Fibroblast of the aortic adventitia (primary cell): Measurements from ENCODE around the gene EXOSC1. TPM values are rescaled to one million over a fixed set of nuclear protein-coding genes. Genes with fewer than 3 reads are reported as not detected.
"Not testable (repeated sequence)": the region's sequence is repeated elsewhere in the genome, so short reads cannot be mapped to it uniquely, and the experiment has no call there.

Experiments used
- DNase-seq: peaks from one replicate; pipeline ENCODE4 v3.0.0-alpha.2; 2010; ENCODE audit warnings: low read depth
- H3K4me3 ChIP-seq: 2 replicates; pipeline ENCODE4 v1.5.1; 2011; ENCODE audit warnings: low read depth, mild to moderate bottlenecking, control low read depth, low read length, moderate library complexity
- total RNA-seq: library from RNA; depleted of rRNA; stranded (reverse); fragments of >200 nt; gene quantifications from 2 replicates; pipeline ENCODE4 v1.2.3, GENCODE V29; 2012; ENCODE audit warnings: low replicate concordance
- TF ChIP-seq, protein P1 (sequence below): IDR thresholded peaks from 2 replicates; pipeline ENCODE4 v1.5.1; 2011; ENCODE audit warnings: mild to moderate bottlenecking, low read length, control low read depth, inconsistent platforms; ENCODE audit not compliant: insufficient read depth

The EXOSC1 gene
- total RNA-seq, 1 donor, result 50.3 TPM

GRCh38 chr10:97427571-97428179, 18.1 kb downstream of the EXOSC1 start:
- peak overlapping the region; percentile 96 for H3K4me3 ChIP-seq
- peak; percentile 31 for DNase-seq
- TF ChIP-seq, protein P1, sequence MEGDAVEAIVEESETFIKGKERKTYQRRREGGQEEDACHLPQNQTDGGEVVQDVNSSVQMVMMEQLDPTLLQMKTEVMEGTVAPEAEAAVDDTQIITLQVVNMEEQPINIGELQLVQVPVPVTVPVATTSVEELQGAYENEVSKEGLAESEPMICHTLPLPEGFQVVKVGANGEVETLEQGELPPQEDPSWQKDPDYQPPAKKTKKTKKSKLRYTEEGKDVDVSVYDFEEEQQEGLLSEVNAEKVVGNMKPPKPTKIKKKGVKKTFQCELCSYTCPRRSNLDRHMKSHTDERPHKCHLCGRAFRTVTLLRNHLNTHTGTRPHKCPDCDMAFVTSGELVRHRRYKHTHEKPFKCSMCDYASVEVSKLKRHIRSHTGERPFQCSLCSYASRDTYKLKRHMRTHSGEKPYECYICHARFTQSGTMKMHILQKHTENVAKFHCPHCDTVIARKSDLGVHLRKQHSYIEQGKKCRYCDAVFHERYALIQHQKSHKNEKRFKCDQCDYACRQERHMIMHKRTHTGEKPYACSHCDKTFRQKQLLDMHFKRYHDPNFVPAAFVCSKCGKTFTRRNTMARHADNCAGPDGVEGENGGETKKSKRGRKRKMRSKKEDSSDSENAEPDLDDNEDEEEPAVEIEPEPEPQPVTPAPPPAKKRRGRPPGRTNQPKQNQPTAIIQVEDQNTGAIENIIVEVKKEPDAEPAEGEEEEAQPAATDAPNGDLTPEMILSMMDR, result no peak

GRCh38 chr10:97426776-97427570, 18.8 kb downstream of the EXOSC1 start:
- peak overlapping the region; percentile 96 for H3K4me3 ChIP-seq
- peak; percentile 11 for DNase-seq
- TF ChIP-seq, protein P1, result no peak

DNA sequence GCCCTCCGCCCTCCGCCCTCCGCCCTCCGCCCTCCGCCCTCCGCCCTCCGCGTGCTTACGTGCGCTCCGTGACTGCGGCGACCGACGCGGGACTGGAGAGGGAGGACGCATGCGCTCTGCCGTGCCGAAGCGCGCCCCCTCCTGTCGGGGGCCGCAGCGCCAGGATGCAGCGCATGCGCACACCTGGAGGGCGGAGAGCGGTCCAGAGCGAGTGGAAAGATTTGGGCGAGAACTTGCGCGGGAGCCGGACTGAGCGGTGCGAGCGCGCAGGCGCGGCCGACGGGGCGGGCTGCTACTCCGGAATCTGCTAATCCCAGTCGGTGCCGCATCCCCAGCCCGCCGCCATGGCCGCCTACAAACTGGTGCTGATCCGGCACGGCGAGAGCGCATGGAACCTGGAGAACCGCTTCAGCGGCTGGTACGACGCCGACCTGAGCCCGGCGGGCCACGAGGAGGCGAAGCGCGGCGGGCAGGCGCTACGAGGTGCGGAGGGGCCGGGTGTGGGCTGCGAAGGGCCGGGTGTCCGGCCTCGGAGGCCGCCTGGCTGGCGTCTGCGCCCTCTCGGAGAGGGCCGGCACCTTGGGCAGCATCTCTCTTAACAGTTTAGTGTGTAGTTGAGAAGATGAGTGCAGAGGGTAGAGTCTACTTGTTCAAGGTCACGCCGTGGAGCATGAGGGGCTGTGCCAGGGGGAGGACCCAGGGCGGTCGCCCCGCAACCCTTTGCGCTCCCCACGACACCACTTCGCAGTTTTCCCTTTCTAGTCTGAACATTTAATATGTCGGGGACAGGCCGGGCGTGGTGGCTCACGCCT, 19.6 kb downstream of the EXOSC1 start, which contains the start of gene PGAM1:
Gene PGAM1, plus strand, starts transcription at position 228 of the 812 bp plus-strand sequence. Its CDS starts 117 bp downstream, at position 345.
- TF ChIP-seq, protein P1, result peak; percentile 74
- peak within 1 kb of the TSS; percentile 96 for H3K4me3 ChIP-seq
- peak; percentile 96 for DNase-seq

DNA sequence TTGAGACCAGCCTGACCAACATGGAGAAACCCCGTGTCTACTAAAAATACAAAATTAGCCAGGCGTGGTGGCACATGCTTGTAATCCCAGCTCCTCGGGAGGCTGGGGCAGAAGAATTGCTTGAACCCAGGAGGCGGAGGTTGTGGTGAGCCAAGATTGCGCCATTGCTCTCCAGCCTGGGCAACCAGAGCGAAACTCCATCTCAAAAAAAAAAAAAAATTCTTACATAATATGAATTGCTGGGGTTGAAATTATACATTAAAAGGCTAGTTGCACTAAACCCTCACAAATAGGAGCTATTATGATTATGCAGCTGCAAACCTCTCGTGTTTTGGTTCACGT, 22.1 kb downstream of the EXOSC1 start:
- not testable (repeated sequence) for DNase-seq, H3K4me3 ChIP-seq

DNA sequence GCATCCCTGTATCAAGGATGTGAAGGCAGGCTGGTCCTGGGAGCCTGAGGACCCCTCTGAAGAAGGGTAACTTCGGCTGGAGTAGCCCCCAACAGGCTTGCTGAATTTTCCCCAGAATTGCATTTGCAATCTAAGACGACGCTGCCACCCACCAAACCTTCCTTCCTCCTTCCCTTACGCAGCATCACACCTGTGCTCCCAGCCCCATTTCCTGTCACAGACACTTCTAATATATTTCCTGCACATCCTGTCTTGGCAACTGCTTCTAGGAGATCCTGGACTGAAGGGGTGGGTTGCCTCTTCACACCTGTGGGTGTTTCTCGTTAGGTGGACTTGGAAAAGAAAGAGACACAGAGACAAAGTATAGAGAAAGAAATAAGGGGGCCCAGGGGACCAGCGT, 29.2 kb downstream of the EXOSC1 start:
- TF ChIP-seq, protein P1, result no peak
- DNase-seq, result no peak
- H3K4me3 ChIP-seq, result no peak overlapping the region

GRCh38 chr10:97412891-97413304, 32.9 kb downstream of the EXOSC1 start:
- TF ChIP-seq, protein P1, result no peak
- no peak overlapping the region for H3K4me3 ChIP-seq
- no peak for DNase-seq

- TF ChIP-seq, protein P1, result no peak
- DNase-seq, result peak; percentile 31
- no peak overlapping the region for H3K4me3 ChIP-seq
These were observed 34.4 kb downstream of the EXOSC1 start for GRCh38 chr10:97411406-97411805.
